K562 (cell line): ENCODE data around the gene MED13L.

ENCODE experiments used
- SNRNP70 ChIP-seq: fragments of 200-400 bp; formaldehyde crosslinking; optimal IDR thresholded peaks from 2 replicates; pipeline ENCODE3; 2017; ENCODE audit warnings: low read depth, low read length
- ZNF282 ChIP-seq: sonication (generic); formaldehyde crosslinking; IDR thresholded peaks from 2 replicates; pipeline ENCODE4 v1.8.1; 2023; ENCODE audit warnings: missing genetic modification reagents
- ZNF324 ChIP-seq: fragments of 250-450 bp; sonication (Bioruptor Pico); IDR thresholded peaks from 2 replicates; pipeline ENCODE4 v1.4.0; 2020; ENCODE audit warnings: mild to moderate bottlenecking

GRCh38 chr12:115914122-115914521 lies 363.4 kb downstream of the MED13L start:
- TF ChIP-seq ZNF324 (CRISPR knock-in tag) (no peak), ZNF282 (CRISPR knock-in tag) (no peak), SNRNP70 (no peak)
